DMS153 (cell line): ENCODE measurements around the gene APBB2.

Source experiments
- DNase-seq: peaks from one replicate; lab custom pipeline; 2025; lab: John Stamatoyannopoulos, UW

Gene APBB2

DNA sequence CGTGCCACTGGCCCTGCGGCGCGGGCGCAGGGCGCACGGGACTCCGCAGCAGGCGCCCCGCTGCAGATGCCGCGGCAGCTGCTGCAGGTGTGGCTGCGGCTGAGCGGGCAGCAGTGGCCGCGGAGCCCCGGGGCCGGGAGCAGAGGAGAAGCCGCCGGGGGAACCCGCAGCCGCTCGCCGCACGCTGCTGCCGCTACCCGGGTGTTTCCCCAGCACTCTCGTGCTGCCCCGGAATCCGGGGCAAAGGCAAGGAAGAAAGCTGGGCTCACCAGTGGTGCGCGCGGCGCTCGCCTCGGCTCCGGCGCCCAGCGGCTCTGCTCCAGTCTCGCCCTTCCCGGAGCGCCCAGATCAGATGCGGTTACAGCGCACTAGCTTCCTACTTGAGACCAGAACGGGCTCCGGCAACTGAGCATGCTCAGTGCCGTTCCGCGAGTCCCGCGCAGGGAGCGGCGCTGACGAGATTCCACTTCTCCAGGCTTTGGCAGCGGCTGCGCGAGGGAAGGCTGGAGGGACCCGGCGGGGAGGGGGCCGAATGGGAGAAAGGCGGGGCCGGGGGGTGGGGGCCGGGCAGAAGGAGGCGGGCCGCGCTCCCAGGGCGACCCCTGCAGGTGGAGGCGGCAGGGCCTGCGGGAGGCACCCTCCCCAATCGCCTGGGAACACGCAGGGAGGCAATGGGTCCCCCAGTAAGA, at the start of gene APBB2:
Gene APBB2 (minus strand): TSS at position 407 of the 689 bp plus-strand sequence. CDS start 181,288 bp downstream, outside the sequence.
- peak; percentile 87 for DNase-seq

DNA sequence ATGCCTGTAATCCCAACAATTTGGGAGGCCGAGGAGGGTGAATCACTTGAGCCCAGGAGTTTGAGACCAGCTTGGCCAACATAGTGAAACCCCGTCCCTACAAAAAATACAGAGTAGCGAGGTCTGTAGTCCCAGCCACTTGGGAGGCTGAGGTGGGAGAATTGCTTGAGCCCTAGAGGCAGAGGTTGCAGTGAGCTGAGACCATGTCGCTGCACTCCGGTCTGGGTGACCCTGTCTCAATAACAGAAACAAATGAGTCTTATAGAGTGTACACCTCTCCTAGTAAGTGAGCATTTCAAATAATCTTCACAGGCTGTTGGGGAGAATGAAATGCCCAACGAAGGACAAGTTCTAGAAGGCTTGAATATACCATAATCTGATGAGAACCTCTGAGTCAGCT, 47.9 kb upstream of the APBB2 start:
- DNase-seq, result no peak

DNA sequence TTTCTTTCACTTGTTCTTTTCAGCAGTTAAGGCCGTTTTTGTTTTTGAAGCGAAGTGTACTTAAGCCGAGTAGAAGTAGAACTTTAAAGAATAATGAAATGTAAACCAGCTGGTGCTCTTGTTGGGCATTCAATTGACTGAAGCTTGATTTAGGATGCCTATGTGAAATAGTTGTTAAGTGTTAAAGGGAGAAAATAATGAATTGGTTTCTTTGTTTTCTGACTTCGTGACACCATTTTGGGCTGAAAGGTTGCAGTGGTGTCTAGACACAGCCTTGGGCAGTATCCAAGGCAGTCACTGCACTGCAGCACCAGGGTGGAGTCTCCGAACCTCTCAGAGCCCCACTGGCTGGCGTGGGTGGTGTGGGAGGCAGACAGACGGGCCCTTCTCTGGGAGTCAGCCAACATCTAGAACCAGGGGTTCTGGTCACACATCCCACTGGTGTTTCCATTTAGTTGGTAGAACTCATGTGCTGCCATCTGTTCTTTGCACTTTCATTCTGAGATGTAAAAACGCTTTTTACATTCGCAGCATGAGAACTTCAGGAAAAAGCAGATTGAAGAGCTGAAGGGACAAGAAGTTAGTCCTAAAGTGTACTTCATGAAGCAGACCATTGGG, 45.9 kb upstream of the APBB2 start:
- no peak for DNase-seq

DNA sequence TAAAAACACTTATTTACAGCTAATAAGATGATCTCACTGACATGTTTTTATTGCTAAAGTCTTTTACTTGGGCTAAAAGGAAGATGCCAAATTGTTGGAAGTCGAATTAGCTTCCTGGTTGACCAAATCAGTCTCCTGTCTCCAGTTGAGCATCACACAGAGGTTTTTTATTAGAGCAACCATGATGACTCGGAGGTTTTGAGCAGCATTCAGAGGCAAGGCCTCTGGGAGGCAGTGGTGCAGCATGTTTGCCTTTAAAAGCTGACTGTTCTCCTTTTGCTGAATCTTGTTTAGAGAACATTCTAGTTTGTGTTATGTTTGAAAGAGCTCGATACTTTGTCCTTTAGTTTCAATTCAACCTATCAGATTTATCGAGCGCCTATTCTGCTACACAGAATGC, 44.4 kb upstream of the APBB2 start:
- DNase-seq, result peak; percentile 7

DNA sequence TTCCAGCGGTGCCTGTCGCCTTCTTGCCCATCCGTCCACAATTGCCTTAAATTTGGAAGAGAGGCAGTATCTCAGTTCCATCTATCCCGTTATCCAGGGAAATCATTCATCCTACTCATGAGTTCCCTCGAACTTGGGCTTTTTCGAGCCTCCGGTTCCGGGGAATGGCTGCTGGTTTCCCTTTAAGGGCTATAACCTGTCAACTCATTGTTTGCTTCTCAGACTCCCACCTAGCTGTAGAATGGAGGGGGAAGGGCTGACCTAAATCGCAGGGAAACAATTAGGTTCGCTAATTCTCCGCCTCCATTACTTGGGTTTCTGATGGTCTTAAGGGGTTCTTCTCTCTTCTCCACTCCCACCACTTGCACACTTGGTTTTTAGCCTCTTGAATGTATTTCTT, 43.6 kb upstream of the APBB2 start:
- no peak for DNase-seq

DNA sequence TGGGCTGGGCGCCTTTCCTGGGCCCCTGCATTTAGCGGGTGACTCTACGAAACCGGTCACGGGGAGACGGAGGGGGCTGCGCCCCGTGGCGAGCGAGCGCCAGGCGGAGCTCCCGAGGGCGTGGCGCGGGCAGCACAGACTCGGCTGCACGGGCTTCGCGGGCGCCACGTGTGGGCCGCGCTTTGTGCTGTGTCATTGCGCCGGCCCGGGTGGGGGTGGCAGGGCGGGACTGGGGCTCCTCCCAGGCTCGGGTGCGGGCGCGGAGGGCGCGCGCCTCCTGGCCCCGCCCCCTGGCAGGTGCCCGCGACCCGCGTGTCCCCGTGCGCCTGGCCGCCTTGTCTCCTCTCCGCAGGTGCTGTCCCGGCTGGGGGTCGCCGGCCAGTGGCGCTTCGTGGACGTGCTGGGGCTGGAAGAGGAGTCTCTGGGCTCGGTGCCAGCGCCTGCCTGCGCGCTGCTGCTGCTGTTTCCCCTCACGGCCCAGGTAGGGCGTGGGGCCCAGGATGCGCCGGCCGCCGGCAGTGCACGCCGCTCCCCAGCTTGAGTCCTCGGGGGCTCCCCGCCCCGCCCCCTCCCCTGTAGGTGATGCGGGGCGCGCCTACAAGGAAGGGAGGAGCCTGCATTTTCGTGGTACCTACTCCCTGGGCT, 43.0 kb upstream of the APBB2 start:
- peak; percentile 17 for DNase-seq

DNA sequence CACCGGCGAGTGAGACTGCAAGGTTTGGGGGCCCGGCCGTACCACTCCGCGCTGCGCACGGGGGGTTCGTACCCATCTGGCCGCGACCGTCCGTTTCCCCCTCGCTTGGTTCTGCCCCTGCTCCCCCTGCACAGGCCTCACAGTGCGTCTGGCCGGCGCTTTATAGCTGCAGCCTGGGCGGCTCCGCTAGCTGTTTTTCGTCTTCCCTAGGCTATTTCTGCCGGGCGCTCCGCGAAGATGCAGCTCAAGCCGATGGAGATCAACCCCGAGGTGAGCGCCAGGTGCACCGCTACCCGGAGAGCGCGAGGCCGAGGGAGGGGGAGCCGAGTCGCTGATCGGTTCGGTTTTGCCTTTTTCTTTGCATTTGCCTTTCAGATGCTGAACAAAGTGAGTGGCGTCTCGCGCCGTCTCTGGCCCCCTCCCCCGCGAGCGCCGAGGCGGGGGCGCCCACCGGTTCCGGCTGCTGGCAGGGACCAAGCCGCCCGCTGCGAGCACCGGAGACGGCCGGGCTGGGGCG, 42.5 kb upstream of the APBB2 start, which contains the start of gene UCHL1:
Gene UCHL1 (plus strand): TSS at position 189 of the 517 bp plus-strand sequence. CDS start 49 bp downstream, at position 238.
- peak; percentile 78 for DNase-seq

DNA sequence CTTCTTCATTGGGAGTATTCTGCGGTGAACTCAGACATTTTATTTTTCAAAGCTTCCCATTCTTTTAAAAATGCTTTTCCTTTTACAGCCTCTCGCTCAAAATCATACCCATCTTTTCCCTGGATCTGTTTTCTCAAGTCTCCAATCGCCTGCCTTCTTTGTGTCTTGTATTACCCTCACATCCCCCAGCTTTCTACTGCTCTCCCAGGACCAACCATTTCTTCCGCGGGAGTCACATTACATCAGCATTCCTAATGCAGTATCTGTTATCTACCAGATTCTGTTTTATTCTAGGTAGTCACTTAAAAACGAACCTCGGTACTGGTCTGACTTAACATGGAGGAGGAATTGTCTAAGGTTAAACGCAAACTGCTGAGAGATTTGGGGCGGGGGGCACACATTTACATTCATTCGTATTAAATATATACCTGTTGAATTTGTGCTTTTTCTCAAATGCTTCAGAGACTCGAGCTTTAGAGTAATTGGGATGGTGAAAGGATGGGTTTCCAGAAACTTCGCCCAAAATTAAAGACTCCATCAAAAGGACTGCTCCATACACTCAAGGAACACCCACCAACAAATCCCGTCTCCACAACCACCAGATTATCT, 41.9 kb upstream of the APBB2 start:
- no peak for DNase-seq

DNA sequence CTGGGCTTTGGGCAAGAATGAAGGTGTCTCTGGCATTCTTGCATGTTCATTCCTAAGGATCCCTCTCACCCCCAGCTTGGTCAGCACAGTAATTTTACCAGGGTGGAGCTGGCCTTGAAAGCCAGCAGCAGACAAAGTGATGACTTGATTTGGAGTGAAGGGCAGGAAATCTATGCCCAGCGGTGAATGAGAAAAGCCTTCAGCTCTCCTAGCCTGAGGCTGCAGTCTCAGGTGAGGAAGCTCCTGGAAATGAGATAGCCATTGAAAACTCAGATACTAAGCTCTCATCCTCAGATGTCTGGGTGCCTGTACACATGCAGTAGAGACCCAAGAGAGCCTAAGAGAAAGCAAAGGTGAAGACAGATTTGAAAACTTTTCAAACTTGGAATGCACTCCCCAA, 31.6 kb upstream of the APBB2 start:
- no peak for DNase-seq

DNA sequence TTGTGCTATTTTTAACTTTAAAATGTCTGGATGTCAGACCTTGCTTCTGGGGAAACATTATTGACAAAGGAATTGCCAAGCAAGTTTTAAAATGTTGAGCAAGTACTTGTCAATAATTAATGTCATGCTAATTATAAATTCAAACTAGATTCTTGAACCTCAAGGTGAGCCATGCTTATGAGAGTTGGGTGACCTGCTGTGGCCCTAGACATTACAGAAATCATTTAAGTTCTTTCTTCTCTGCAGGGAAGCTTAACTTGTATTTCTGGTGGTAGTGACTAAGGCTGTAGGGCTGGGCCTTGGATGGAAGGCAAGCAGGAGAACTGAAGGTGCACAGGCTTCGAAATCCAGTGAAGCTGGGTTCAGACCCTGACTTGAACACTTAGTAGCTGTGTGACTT, 27.6 kb upstream of the APBB2 start:
- DNase-seq, result no peak

DNA sequence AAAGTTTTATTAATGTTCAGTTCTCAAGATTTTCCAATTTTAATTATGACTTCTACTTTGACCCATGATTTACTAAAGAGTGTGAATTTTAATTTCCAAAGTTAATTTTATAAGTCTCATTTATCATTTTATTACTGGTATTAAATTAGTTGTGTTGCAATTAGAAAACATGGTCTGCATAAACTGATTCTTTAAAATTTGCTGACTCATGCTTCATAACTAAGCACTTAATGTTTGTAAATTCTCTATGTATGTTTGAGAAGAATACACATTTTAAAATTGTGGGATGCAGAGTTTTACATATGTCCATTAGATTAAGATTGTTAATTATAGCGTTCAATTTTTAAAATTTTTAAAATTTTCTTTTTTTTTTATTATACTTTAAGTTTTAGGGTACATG, 22.2 kb upstream of the APBB2 start:
- no peak for DNase-seq

DNA sequence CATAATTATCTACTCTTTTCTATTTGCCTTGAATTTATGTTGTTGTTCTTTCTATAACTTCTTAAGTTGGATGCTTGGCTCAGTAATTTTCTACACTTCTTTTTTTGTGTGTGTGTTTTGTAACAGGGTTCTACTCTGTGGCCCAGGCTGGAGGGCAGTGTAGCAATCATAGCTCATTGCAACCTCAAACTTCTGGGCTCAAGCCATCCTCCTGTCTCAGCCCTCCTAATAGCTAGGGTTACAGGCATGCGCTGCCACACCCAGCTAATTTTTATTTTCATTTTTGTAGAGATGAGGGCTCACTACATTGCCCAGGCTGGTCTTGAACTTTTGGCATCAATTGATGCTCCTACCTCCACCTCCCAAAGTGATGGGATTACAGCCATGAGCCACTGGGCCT, 21.7 kb upstream of the APBB2 start:
- DNase-seq, result no peak

DNA sequence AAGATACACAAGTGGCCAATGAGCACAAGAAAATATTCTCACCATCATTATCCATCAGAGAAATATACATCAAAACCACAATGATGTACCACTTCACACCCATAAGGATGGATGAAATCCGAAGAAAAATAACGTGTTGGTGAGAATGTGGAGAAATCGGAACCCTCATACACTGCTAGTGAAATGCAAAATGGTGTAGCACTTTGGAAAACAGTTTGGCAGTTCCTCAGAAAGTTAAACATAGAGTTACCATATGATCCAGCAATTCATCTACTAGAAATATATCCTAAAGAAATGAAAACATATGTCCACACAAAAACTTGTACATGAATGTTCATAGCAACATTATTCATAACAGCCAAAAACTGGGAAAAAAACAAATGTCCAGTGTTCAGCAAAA, 18.5 kb upstream of the APBB2 start:
- no peak for DNase-seq

DNA sequence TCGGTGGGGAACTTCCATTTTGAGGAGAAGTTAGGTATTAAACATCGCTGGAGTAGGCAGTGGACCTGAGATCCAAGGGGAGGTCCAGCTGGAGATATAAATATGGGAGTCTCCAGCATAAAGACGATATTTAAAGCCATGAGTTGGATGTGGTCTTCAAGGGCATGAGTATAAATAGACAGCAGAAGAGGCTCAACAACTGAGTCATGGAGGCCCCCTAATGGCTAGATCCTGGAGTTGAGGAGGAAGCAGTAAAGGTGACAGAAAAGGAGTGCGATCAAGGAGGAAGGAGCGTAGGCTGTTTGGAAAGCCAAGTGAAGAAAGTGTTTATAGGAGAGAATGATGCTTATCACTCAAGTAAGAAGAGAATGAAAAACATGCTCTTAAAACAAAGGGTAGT, 18.1 kb upstream of the APBB2 start:
- no peak for DNase-seq

DNA sequence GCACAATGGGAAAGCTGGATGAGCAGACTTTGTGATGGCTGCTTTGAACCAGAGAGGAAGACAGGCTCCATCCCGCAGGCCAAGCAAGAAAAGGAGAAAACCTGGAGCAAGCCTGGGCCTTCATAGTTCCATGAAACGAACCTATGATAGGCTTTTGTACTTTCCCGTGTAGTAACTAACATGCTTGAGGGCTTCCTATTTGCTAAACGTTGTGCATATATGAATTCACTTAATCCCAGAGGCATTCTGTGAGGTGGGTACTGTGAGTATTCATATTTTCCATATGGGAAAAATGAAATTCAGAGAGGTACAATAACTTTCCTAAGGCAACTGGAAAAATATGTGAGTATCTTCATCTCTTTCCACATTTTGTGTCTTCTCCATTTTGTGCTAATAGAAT, 13.6 kb upstream of the APBB2 start:
- DNase-seq, result no peak

DNA sequence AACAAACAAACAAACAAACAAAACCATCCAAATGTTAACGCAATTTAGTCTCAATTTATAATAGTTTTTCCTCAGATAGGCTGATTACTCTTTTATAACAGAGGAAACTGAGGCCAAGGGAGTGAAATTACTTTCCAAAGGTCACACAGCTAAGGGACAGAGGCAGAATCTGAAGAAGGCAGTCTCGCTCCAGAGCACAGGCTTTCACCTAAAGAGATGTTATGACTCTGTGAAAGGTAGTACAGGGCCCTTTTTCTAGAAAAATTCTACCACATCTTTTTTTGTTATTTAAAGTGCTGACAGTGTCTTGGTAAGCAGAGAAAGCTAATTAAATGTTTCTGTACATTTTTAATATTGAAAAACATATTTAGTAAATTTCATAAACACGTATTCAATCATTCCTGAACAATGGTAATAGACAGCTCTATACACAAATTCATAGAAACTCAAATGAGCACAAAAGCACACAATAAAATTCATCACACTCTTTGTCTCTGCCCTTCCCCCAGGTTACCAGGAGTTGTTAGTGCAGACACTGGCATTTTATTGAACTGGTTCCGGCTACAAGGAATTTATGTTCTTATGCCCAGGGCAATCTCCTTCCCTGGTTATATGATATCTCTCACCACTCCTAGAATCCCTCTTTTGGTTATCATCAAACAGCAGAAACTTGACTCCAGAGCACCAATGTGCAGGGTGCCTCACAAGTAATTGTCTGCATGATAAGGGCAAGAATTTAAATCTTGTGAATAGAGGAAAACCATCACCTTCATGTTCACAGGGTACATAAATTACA, 7.7 kb upstream of the APBB2 start:
- no peak for DNase-seq

DNA sequence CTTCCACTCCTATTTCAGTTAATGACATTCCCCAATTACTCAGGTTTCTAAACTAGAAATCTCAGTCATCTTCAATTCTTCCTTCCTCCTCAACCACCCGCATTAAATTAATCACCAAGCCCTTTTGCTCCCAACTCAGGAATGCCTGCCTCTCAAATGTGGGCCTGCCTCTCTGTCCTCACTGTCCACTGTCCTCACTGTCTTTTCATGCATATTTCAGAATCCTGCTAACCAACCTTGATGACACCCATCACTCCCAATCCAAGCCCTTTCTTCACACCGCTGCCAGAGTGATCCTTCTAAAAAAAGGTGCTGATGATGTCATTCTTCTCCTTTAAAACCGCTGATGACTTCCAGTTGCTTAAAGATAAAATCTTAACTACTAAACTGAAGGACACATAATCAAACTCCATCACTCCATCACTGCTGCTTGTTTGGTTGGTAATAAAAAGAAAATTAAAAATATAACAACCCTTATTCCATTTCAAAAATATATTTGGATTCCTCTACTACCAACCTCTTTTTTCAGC, 5.1 kb upstream of the APBB2 start:
- DNase-seq, result no peak

DNA sequence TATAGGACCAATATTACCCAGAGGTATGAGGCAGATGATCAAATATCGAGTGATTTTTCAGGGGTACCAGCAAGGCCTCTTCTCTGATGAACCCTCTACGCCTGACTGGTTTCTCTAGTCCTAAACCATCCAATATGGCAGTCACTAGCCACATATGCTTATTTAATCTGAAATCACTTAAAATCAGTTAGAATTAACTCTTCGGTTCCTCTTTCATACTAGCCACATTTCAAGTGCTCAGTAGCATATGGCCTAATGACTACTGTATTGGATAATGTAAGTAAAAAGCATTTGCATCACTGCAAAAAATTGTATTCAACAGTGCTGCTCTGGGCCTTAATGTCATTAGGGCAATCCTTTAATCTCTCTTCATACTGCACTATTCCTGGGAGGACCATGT, 4.4 kb upstream of the APBB2 start:
- no peak for DNase-seq

DNA sequence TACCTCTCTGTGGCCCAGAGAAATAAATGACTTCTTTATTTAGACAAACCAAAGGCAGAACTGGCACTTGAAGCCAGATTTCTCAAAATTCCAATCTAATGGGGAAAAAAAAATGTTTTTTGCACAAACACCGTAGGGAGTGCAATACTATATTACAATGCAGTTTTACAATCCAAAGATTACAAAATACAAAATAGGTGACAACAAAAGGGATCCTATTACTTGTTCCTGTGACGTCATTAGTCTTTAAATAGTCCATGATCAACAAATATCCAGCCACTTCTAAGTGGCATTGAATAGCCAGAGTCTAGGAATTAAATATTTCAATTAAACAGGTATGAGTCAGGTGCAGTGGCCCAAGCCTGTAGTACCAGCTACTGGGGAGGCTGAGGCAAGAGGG, 3.0 kb upstream of the APBB2 start:
- DNase-seq, result no peak

DNA sequence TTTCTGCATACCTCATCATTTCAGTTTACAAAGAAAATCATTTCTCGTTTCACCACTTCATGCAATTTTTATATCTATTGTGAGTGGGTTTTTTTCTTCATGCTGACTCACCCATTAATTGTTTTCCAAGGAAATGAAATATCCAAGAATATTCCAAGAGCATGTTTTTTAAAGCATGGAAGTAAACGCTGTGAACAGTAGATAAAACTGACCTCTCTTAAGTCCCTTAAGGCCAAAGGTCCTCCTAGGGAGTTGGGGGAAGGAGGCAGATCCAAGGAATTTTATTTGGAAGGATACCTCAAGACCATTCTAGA, 2.6 kb upstream of the APBB2 start:
- no peak for DNase-seq

DNA sequence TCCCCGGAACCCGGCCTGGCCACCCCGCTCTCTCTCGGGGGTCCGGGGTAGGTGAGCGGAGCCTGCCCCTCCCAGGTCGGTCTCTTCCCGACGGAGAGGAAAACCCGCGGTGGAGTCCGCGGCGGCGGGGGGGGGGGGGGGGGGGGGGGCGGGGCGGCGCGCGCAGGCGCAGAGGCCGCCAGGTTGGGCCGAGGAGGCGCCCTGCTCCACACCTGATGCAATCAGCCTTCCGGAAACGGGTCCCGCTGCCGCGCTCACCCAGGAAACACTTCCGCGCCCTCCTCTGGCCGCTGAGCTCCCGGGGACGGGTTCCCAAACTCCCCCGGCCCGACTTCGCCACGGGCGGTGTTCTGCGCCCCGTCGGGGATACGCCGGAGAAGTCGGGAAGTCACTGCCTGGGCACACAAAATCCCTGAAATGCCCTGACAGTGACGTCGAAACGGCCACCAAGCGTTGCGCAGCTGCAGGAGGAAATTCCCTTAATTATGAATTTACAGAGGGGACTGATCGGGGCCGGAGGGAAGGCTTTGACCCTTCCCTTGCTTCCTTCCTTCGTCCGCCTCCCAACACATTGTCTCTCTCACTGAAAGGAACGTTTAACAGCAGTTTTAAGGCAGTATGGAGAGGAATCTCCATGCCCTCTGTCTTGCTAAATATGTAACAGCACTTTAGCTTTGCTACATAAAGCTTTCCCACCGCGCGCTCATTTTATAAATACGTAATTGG, 2.1 kb upstream of the APBB2 start:
- peak; percentile 73 for DNase-seq
